Loucy (cell line): ENCODE measurements around the gene PUDP.

ENCODE experiments used
- H2AFZ ChIP-seq: fragments of 200-600 bp; sonication (generic); 2 replicates; pipeline ENCODE4 v1.6.0; 2016; ENCODE audit warnings: antibody characterized with exemption, mild to moderate bottlenecking, low read length, moderate library complexity
- H3F3A ChIP-seq: fragments of 200-600 bp; 2 replicates; pipeline ENCODE4 v1.6.0; 2016; ENCODE audit warnings: antibody characterized with exemption, low read depth, mild to moderate bottlenecking
- H3K27me3 ChIP-seq: fragments of 200-600 bp; sonication (generic); 2 replicates; pipeline ENCODE4 v1.6.1; 2014; ENCODE audit warnings: low read length, mild to moderate bottlenecking; ENCODE audit not compliant: insufficient read depth, poor library complexity, severe bottlenecking
- H3K36me3 ChIP-seq: fragments of 200-600 bp; sonication (generic); 2 replicates; pipeline ENCODE4 v1.6.1; 2016; ENCODE audit warnings: low read length; ENCODE audit not compliant: insufficient read depth
- H3K4me1 ChIP-seq: fragments of 200-600 bp; sonication (generic); 2 replicates; pipeline ENCODE4 v1.5.1; 2014; ENCODE audit warnings: low read length, mild to moderate bottlenecking; ENCODE audit not compliant: insufficient read depth, poor library complexity, severe bottlenecking
- H3K4me2 ChIP-seq: fragments of 200-600 bp; sonication (generic); 2 replicates; pipeline ENCODE4 v1.6.0; 2014; ENCODE audit warnings: antibody characterized with exemption, low read length, low read depth, mild to moderate bottlenecking; ENCODE audit not compliant: poor library complexity, severe bottlenecking
- H3K4me3 ChIP-seq: fragments of 200-600 bp; sonication (generic); 2 replicates; pipeline ENCODE4 v1.5.1; 2014; ENCODE audit warnings: low read length, mild to moderate bottlenecking, mixed read lengths; ENCODE audit not compliant: poor library complexity, severe bottlenecking
- H3K79me2 ChIP-seq: fragments of 200-600 bp; sonication (generic); 2 replicates; pipeline ENCODE4 v1.6.1; 2014; ENCODE audit warnings: low read length; ENCODE audit not compliant: insufficient read depth
- H3K9ac ChIP-seq: fragments of 200-600 bp; sonication (generic); 2 replicates; pipeline ENCODE4 v1.6.0; 2014; ENCODE audit warnings: mild to moderate bottlenecking, low read depth, low read length, moderate library complexity; ENCODE audit not compliant: poor library complexity, severe bottlenecking
- H3K9me2 ChIP-seq: fragments of 200-600 bp; sonication (generic); replicated peaks from 2 replicates; pipeline ENCODE4 v1.6.1; 2016; ENCODE audit warnings: low read depth, low read length, mixed read lengths
- H3K9me3 ChIP-seq: fragments of 200-600 bp; sonication (generic); 2 replicates; pipeline ENCODE4 v1.6.1; 2014; ENCODE audit warnings: mild to moderate bottlenecking, antibody characterized with exemption, low read length, low read depth; ENCODE audit not compliant: insufficient read depth
- H4K20me1 ChIP-seq: fragments of 200-600 bp; sonication (generic); 2 replicates; pipeline ENCODE4 v1.6.0; 2014; ENCODE audit warnings: antibody characterized with exemption, low read length, mild to moderate bottlenecking; ENCODE audit not compliant: insufficient read depth, poor library complexity, severe bottlenecking
- CTCF ChIP-seq: fragments of 200-600 bp; sonication (generic); conservative IDR thresholded peaks from 2 replicates; pipeline ENCODE4 v1.5.1; 2014; ENCODE audit warnings: mild to moderate bottlenecking, antibody characterized with exemption, low read length
- EZH2phosphoT487 ChIP-seq: fragments of 200-600 bp; IDR thresholded peaks from 2 replicates; pipeline ENCODE4 v1.6.1; 2018; ENCODE audit warnings: antibody characterized with exemption, mild to moderate bottlenecking, moderate library complexity, borderline replicate concordance

Gene PUDP

GRCh38 chrX:7131621-7132020 lies 16.3 kb downstream of the PUDP start:
- no peaks in the 10 kb centered on the region for H3K36me3 ChIP-seq
- no peak overlapping the region for H3K4me2 ChIP-seq
- H3K9me2 ChIP-seq, result no peaks in the 10 kb centered on the region
- no peak overlapping the region for H3K4me3 ChIP-seq
- no peak overlapping the region for H2AFZ ChIP-seq
- peaks cover 36% of the 10 kb centered on the region for H3K79me2 ChIP-seq
- H4K20me1 ChIP-seq, result no peaks in the 10 kb centered on the region
- H3K27me3 ChIP-seq, result no peaks in the 10 kb centered on the region
- TF ChIP-seq CTCF, result no peak
- no peak for TF ChIP-seq EZH2phosphoT487
- H3K4me1 ChIP-seq, result peaks cover 13% of the 10 kb centered on the region
- H3F3A ChIP-seq, result no peaks in the 10 kb centered on the region
- no peak overlapping the region for H3K9ac ChIP-seq
- H3K9me3 ChIP-seq, result no peaks in the 10 kb centered on the region

- H3K9ac ChIP-seq, result no peak overlapping the region
- peaks cover 22% of the 10 kb centered on the region for H3K79me2 ChIP-seq
- H3K27me3 ChIP-seq, result no peaks in the 10 kb centered on the region
- TF ChIP-seq CTCF, result no peak
- no peak for TF ChIP-seq EZH2phosphoT487
- peaks cover 6% of the 10 kb centered on the region for H3K4me1 ChIP-seq
- H3K4me2 ChIP-seq, result no peak overlapping the region
- no peaks in the 10 kb centered on the region for H3K36me3 ChIP-seq
- H4K20me1 ChIP-seq, result no peaks in the 10 kb centered on the region
- no peak overlapping the region for H3K4me3 ChIP-seq
- no peaks in the 10 kb centered on the region for H3K9me2 ChIP-seq
- H3K9me3 ChIP-seq, result no peaks in the 10 kb centered on the region
- H2AFZ ChIP-seq, result no peak overlapping the region
- no peaks in the 10 kb centered on the region for H3F3A ChIP-seq
Measured at GRCh38 chrX:7127056-7127455, 20.9 kb downstream of the PUDP start.

GRCh38 chrX:7120878-7121219 lies 27.1 kb downstream of the PUDP start:
- no peaks in the 10 kb centered on the region for H3F3A ChIP-seq

More at GRCh38 chrX:7120878-7121219, 27.1 kb downstream of the PUDP start:
- Histone ChIP-seq H3K4me1 (peaks cover 17% of the 10 kb centered on the region), H4K20me1 (no peaks in the 10 kb centered on the region), H3K9me2 (no peaks in the 10 kb centered on the region), H2AFZ (no peak overlapping the region), H3K4me2 (no peak overlapping the region), H3K4me3 (no peak overlapping the region), H3K36me3 (no peaks in the 10 kb centered on the region), H3K79me2 (peaks cover 16% of the 10 kb centered on the region; the same call in 1 of the 2 replicates), H3K9ac (no peak overlapping the region), H3K27me3 (no peaks in the 10 kb centered on the region), H3K9me3 (no peaks in the 10 kb centered on the region)
- TF ChIP-seq EZH2phosphoT487 (no peak), CTCF (no peak)
